GM12892 (cell line): ENCODE data around the gene THAP2.

Experiments used
- POLR2A ChIP-seq: IDR thresholded peaks from 2 replicates; pipeline ENCODE4 v1.6.1; 2011; ENCODE audit warnings: low read depth, low read length, control low read depth
- POLR2AphosphoS5 ChIP-seq: IDR thresholded peaks from 2 replicates; pipeline ENCODE4 v1.6.1; 2011; ENCODE audit warnings: low read depth, low read length, control low read depth
- TAF1 ChIP-seq: IDR thresholded peaks from 2 replicates; pipeline ENCODE4 v1.6.1; 2011; ENCODE audit warnings: low read depth, mild to moderate bottlenecking, control low read depth, low read length, borderline replicate concordance

DNA sequence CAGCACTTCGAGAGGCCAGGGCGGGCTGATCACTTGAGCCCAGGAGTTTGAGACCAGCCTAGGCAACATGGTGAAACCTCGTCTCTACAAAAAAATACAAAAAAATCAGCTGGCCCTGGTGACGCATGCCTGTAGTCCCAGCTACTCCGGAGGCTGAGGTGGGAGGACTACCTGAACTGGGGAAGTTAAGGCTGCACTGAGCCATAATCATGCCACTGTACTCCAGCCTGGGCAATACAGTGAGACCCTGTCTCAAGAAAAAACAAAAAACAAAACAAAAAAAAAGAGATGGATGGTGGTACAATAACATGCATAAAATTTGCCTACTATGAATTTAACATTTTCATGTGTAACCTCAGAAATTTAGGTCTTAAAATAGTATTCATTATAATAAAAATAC, 2.2 kb downstream of the THAP2 start:
- TF ChIP-seq POLR2A: no peak
- no peak for TF ChIP-seq POLR2AphosphoS5
- TF ChIP-seq TAF1: no peak
